ENCODE data around the gene DALRD3.
A peak's percentile ranks its signal among the peaks of the same experiment; 100 is the strongest.

The DALRD3 gene

GRCh38 chr3:48985831-48986376, 32.5 kb downstream of the DALRD3 start:
- peaks cover 33% of the 10 kb centered on the region for H3K36me3 Mint-ChIP-seq (ENCODE audit: low read depth)
- H3K9me3 Mint-ChIP-seq: no peaks in the 10 kb centered on the region
- peak overlapping the region; percentile 32 for H3K27ac Mint-ChIP-seq
- no peak overlapping the region for H3K4me3 Mint-ChIP-seq
- no peaks in the 10 kb centered on the region for H3K27me3 Mint-ChIP-seq (ENCODE audit: low read depth)
- H3K4me1 Mint-ChIP-seq (ENCODE audit: low read depth): peaks cover 18% of the 10 kb centered on the region

GRCh38 chr3:48984663-48985062, 33.7 kb downstream of the DALRD3 start:
- H3K9me3 Mint-ChIP-seq: no peaks in the 10 kb centered on the region
- H3K27me3 Mint-ChIP-seq (ENCODE audit: low read depth): no peaks in the 10 kb centered on the region
- peaks cover 35% of the 10 kb centered on the region for H3K36me3 Mint-ChIP-seq (ENCODE audit: low read depth)
- H3K4me3 Mint-ChIP-seq: no peak overlapping the region
- no peak overlapping the region for H3K27ac Mint-ChIP-seq
- peaks cover 15% of the 10 kb centered on the region for H3K4me1 Mint-ChIP-seq (ENCODE audit: low read depth)

GRCh38 chr3:48983096-48983495, 35.3 kb downstream of the DALRD3 start:
- H3K9me3 Mint-ChIP-seq: no peaks in the 10 kb centered on the region
- no peak overlapping the region for H3K4me3 Mint-ChIP-seq
- H3K27ac Mint-ChIP-seq: no peak overlapping the region
- peaks cover 6% of the 10 kb centered on the region for H3K4me1 Mint-ChIP-seq (ENCODE audit: low read depth)
- H3K36me3 Mint-ChIP-seq (ENCODE audit: low read depth): peaks cover 42% of the 10 kb centered on the region
- H3K27me3 Mint-ChIP-seq (ENCODE audit: low read depth): no peaks in the 10 kb centered on the region

- Mint-ChIP-seq H3K9me3 (no peaks in the 10 kb centered on the region), H3K4me3 (no peak overlapping the region), H3K27me3 (ENCODE audit: low read depth) (no peaks in the 10 kb centered on the region), H3K4me1 (ENCODE audit: low read depth) (peaks cover 3% of the 10 kb centered on the region), H3K27ac (no peak overlapping the region), H3K36me3 (ENCODE audit: low read depth) (peaks cover 42% of the 10 kb centered on the region)
These were observed 35.7 kb downstream of the DALRD3 start for GRCh38 chr3:48982686-48983085.

- Mint-ChIP-seq H3K27me3 (ENCODE audit: low read depth) (no peaks in the 10 kb centered on the region), H3K4me3 (no peak overlapping the region), H3K9me3 (no peaks in the 10 kb centered on the region), H3K4me1 (ENCODE audit: low read depth) (peaks cover 2% of the 10 kb centered on the region), H3K36me3 (ENCODE audit: low read depth) (peaks cover 42% of the 10 kb centered on the region), H3K27ac (no peak overlapping the region)
These were observed 36.4 kb downstream of the DALRD3 start for GRCh38 chr3:48982016-48982415.

GRCh38 chr3:48980295-48980694, 38.1 kb downstream of the DALRD3 start:
- Mint-ChIP-seq H3K4me3 (no peak overlapping the region), H3K27ac (no peak overlapping the region), H3K36me3 (ENCODE audit: low read depth) (peaks cover 33% of the 10 kb centered on the region), H3K9me3 (no peaks in the 10 kb centered on the region), H3K27me3 (ENCODE audit: low read depth) (no peaks in the 10 kb centered on the region), H3K4me1 (ENCODE audit: low read depth) (peaks cover 2% of the 10 kb centered on the region)

- Mint-ChIP-seq H3K27ac (no peak overlapping the region), H3K27me3 (ENCODE audit: low read depth) (no peaks in the 10 kb centered on the region), H3K4me3 (no peak overlapping the region), H3K36me3 (ENCODE audit: low read depth) (peaks cover 38% of the 10 kb centered on the region), H3K4me1 (ENCODE audit: low read depth) (peaks cover 2% of the 10 kb centered on the region), H3K9me3 (no peaks in the 10 kb centered on the region)
These were observed 38.9 kb downstream of the DALRD3 start for GRCh38 chr3:48979451-48979850.

GRCh38 chr3:48974076-48974864, 44.1 kb downstream of the DALRD3 start:
- no peak overlapping the region for H3K27ac Mint-ChIP-seq
- H3K9me3 Mint-ChIP-seq: no peaks in the 10 kb centered on the region
- no peaks in the 10 kb centered on the region for H3K27me3 Mint-ChIP-seq (ENCODE audit: low read depth)
- peaks cover 4% of the 10 kb centered on the region for H3K4me1 Mint-ChIP-seq (ENCODE audit: low read depth)
- H3K36me3 Mint-ChIP-seq (ENCODE audit: low read depth): peaks cover 35% of the 10 kb centered on the region
- H3K4me3 Mint-ChIP-seq: no peak overlapping the region

- H3K4me1 Mint-ChIP-seq (ENCODE audit: low read depth): peaks cover 9% of the 10 kb centered on the region
- H3K9me3 Mint-ChIP-seq: no peaks in the 10 kb centered on the region
- peaks cover 43% of the 10 kb centered on the region for H3K36me3 Mint-ChIP-seq (ENCODE audit: low read depth)
- no peak overlapping the region for H3K4me3 Mint-ChIP-seq
- H3K27ac Mint-ChIP-seq: no peak overlapping the region
- H3K27me3 Mint-ChIP-seq (ENCODE audit: low read depth): no peaks in the 10 kb centered on the region
These were observed 47.8 kb downstream of the DALRD3 start for GRCh38 chr3:48970586-48970985.

- no peaks in the 10 kb centered on the region for H3K9me3 Mint-ChIP-seq
- H3K27ac Mint-ChIP-seq: no peak overlapping the region
- peaks cover 11% of the 10 kb centered on the region for H3K4me1 Mint-ChIP-seq (ENCODE audit: low read depth)
- H3K27me3 Mint-ChIP-seq (ENCODE audit: low read depth): no peaks in the 10 kb centered on the region
- no peak overlapping the region for H3K4me3 Mint-ChIP-seq
- peaks cover 43% of the 10 kb centered on the region for H3K36me3 Mint-ChIP-seq (ENCODE audit: low read depth)
These were observed 51.5 kb downstream of the DALRD3 start for GRCh38 chr3:48966876-48967361.

GRCh38 chr3:48966367-48966766, 52.0 kb downstream of the DALRD3 start:
- H3K9me3 Mint-ChIP-seq: no peaks in the 10 kb centered on the region
- no peak overlapping the region for H3K27ac Mint-ChIP-seq

More at GRCh38 chr3:48966367-48966766, 52.0 kb downstream of the DALRD3 start:
- H3K4me1 Mint-ChIP-seq (ENCODE audit: low read depth): peaks cover 11% of the 10 kb centered on the region
- H3K36me3 Mint-ChIP-seq (ENCODE audit: low read depth): peaks cover 38% of the 10 kb centered on the region
- no peak overlapping the region for H3K4me3 Mint-ChIP-seq
- H3K27me3 Mint-ChIP-seq (ENCODE audit: low read depth): no peaks in the 10 kb centered on the region
